GM12865 (cell line): Measurements from ENCODE around the gene TAF5L.

ENCODE experiments used
- DNase-seq: peaks from one replicate; pipeline ENCODE4 v3.0.0; 2010; ENCODE audit warnings: low read depth
- H3K4me3 ChIP-seq: 2 replicates; pipeline ENCODE4 v1.5.1; 2011; ENCODE audit warnings: mild to moderate bottlenecking, low read depth, low read length, control low read depth
- TF ChIP-seq, protein P1 (sequence below): IDR thresholded peaks from 2 replicates; pipeline ENCODE4 v1.5.1; 2011; ENCODE audit warnings: low read length, control low read depth, low read depth, inconsistent platforms; ENCODE audit not compliant: insufficient read depth; ENCODE audit errors: missing control alignments

The TAF5L gene

GRCh38 chr1:229666585-229666984 lies 40.7 kb upstream of the TAF5L start:
- H3K4me3 ChIP-seq = no peak overlapping the region
- DNase-seq = no peak
- TF ChIP-seq, protein P1, sequence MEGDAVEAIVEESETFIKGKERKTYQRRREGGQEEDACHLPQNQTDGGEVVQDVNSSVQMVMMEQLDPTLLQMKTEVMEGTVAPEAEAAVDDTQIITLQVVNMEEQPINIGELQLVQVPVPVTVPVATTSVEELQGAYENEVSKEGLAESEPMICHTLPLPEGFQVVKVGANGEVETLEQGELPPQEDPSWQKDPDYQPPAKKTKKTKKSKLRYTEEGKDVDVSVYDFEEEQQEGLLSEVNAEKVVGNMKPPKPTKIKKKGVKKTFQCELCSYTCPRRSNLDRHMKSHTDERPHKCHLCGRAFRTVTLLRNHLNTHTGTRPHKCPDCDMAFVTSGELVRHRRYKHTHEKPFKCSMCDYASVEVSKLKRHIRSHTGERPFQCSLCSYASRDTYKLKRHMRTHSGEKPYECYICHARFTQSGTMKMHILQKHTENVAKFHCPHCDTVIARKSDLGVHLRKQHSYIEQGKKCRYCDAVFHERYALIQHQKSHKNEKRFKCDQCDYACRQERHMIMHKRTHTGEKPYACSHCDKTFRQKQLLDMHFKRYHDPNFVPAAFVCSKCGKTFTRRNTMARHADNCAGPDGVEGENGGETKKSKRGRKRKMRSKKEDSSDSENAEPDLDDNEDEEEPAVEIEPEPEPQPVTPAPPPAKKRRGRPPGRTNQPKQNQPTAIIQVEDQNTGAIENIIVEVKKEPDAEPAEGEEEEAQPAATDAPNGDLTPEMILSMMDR = no peak

DNA sequence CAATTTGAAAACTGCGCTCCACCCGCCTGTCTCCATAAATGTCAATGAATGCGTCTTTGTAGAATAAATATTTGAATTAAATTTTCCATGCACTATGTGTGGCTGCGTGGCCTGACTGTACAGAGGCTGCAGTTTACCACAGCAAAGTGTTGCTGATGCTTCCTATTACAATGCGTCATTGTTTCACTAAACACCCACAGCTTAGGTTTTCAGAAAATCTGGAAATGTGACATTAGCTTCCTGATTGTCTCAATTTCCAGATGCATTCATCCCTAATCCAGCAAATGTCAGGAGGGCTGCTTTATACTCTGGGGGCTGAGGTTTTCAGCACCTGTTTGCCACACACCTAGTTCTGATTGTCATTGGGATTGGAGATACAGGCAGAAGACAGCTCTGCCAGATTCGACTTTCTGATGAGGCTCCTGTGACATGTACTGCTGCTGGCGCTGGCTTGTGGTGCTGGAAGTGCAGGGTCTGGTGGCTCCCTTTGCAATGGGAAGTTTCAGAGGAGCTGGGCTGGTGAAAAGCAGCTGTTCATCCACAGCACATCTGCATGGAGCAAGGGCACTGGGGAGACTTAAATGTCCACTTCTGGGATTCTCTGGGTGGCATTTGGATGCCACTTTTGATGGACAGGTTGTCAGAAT lies 40.1 kb upstream of the TAF5L start:
- no peak overlapping the region for H3K4me3 ChIP-seq
- DNase-seq = no peak
- TF ChIP-seq, protein P1 = no peak

GRCh38 chr1:229664133-229664689 lies 38.3 kb upstream of the TAF5L start:
- peak; percentile 88 for DNase-seq
- TF ChIP-seq, protein P1 = no peak
- no peak overlapping the region for H3K4me3 ChIP-seq

DNA sequence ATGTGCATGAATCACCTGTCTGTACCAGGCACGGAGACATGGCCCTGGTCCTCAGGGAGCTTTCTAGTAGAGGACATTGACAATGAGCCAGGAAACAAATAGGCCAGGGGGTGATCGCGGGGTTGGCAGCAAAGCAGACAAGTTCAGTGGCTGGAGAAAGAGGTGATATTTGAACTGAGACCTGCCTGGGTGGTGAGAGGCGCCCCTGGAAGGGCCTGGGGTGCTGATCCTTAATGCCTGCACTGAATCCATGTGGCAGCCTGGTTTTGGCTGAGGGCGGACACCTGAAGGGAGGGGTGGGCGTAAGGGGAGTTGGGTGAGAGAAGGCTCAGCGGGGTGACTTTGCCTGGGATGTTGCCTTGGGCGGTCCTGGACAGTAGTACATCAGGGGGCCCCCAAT lies 36.0 kb upstream of the TAF5L start:
- no peak overlapping the region for H3K4me3 ChIP-seq
- no peak for DNase-seq
- TF ChIP-seq, protein P1 = no peak

DNA sequence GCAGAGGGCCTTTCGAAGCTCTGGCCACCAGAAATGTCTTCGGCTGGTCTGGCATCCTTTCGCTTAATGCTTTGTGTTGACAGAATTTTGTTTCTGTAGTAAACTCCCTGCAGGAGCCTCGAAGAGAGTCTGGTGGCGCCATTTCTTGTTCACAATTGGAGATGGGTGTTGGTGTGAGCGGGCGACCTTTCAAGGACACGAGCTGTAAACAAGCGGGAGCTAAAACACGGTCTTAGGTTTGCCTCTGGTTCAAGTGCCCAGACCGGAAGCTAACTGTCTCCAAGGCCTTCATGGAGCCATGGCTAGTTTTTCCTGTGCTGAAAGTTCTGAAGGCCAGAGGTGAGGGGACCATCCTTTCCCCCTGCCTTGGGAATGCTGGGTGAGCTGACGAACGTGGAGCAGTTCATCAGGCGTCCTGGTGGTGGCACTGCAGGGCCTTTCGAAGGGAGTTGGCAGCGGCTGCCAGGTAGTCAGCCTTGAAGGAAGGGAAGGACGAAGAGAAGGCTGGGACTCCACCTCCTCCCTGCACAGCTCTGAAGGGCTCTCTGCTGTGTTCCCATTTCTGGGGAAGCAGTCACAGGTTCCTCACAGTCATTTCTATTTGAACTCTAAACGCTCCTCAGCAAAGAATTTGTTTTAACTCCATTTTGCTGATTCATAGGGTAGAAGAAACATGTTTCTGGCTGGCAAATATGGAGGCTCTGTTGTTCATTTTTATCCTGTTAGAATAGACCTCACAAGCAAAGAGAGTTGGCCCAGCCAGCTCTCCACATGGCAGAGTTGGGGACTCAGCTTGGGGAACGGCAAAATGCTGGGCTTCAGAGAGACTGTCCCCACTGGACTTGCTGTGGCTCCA lies 35.3 kb upstream of the TAF5L start:
- H3K4me3 ChIP-seq = no peak overlapping the region
- TF ChIP-seq, protein P1 = peak; percentile 88
- peak; percentile 72 for DNase-seq

DNA sequence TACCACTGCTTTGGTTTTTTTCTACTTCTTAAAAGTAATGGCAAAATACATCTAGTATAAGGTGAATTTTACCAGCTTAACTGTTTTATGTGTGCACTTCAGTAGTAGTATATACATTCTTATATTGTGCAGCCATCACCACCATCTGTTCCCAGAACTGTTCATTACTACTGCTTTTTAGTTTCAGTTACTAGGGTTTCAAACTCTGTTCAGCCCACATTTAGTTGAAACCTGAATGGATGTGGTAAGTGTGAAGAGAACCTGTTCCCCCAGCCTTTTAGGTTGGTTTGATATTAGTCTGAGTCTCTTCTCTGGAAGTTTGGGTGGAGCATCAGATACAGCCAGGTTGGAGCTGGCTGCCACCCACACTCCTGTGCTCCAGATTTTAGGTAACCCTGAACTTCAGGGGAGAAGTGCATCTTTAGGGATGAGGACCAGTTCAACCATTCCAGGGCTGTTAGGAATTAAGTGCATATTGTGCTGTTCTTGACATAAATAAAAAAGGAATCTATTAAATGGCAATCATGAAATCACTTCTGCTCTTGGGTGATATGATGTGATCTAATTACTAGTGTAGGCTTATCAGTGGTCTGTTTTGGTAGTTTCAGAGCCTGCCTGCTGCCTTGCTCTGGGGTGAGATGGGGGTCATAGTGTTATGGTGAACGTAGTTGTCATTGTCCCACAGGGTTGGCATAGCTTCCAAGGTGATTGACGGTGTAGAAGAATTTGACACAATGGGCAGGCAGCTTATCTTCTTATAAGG lies 32.3 kb upstream of the TAF5L start:
- TF ChIP-seq, protein P1 = no peak
- no peak overlapping the region for H3K4me3 ChIP-seq
- peak; percentile 22 for DNase-seq
